NCI-H2107 (cell line): ENCODE data around the gene CRACR2A.

Experiments
- DNase-seq: peaks from one replicate; lab custom pipeline; 2025; lab: John Stamatoyannopoulos, UW

Gene CRACR2A

GRCh38 chr12:3752741-3753486 is at the start of gene CRACR2A:
Gene CRACR2A (minus strand): TSS chr12:3753109. CDS start chr12:3696999, 56,110 bp downstream.
- DNase-seq, result no peak

- no peak for DNase-seq
Measured at GRCh38 chr12:3797531-3798048, 44.7 kb upstream of the CRACR2A start.

- peak; percentile 81 for DNase-seq
Measured at GRCh38 chr12:3795492-3796133, 42.7 kb upstream of the CRACR2A start.

- no peak for DNase-seq
Measured at GRCh38 chr12:3795066-3795465, 42.2 kb upstream of the CRACR2A start.

GRCh38 chr12:3792623-3793288 is 39.8 kb upstream of the CRACR2A start:
- no peak for DNase-seq

- DNase-seq, result no peak
Measured at GRCh38 chr12:3791256-3791874, 38.5 kb upstream of the CRACR2A start.

- no peak for DNase-seq
Measured at GRCh38 chr12:3790642-3791041, 37.7 kb upstream of the CRACR2A start.

GRCh38 chr12:3789838-3790237 is 36.9 kb upstream of the CRACR2A start:
- DNase-seq, result no peak

GRCh38 chr12:3777206-3777809 is 24.4 kb upstream of the CRACR2A start:
- peak; percentile 55 for DNase-seq

GRCh38 chr12:3775385-3776035 is 22.6 kb upstream of the CRACR2A start:
- no peak for DNase-seq

GRCh38 chr12:3772380-3772779 is 19.5 kb upstream of the CRACR2A start:
- DNase-seq, result no peak

GRCh38 chr12:3771853-3772252 is 18.9 kb upstream of the CRACR2A start:
- DNase-seq, result no peak

GRCh38 chr12:3770891-3771290 is 18.0 kb upstream of the CRACR2A start:
- DNase-seq, result no peak

- no peak for DNase-seq
Measured at GRCh38 chr12:3768911-3769447, 16.1 kb upstream of the CRACR2A start.

- DNase-seq, result no peak
Measured at GRCh38 chr12:3761116-3761735, 8.3 kb upstream of the CRACR2A start.

GRCh38 chr12:3759878-3760277 is 7.0 kb upstream of the CRACR2A start:
- no peak for DNase-seq

- no peak for DNase-seq
Measured at GRCh38 chr12:3757261-3757660, 4.4 kb upstream of the CRACR2A start.

- DNase-seq, result no peak
Measured at GRCh38 chr12:3755898-3756297, 3.0 kb upstream of the CRACR2A start.

GRCh38 chr12:3753544-3754284 is 805 bp upstream of the CRACR2A start:
- no peak for DNase-seq

- DNase-seq, result no peak
Measured at GRCh38 chr12:3752096-3752709, 706 bp downstream of the CRACR2A start.
